ENCODE results near the gene ARID3C. TPM values are rescaled to one million over a fixed set of nuclear protein-coding genes. Genes with fewer than 3 reads are reported as not detected.

ARID3C gene
- total RNA-seq (2013; cell fraction: nucleolus; rRNA removed), result 0.38 TPM in 1 of 2 replicates, not detected in the other
- total RNA-seq (2014; rRNA removed) (not detected in 2 replicates), total RNA-seq (2014; rRNA removed; fragmentation: Illumina TruSeq; extraction: Trizol) (not detected in 2 replicates), total RNA-seq (2021) (0.24 TPM in 1 of 2 replicates, not detected in the other), polyA plus RNA-seq (2011; rRNA removed) (not detected in 2 replicates), polyA plus RNA-seq (2014; fragmentation: Illumina TruSeq; extraction: Trizol) (not detected in 2 replicates), polyA plus RNA-seq (2014; fragmentation: Nextera tagmentation; extraction: Ambion mirVana) (not detected), polyA plus RNA-seq (2014; rRNA removed) (not detected in 2 replicates), polyA plus RNA-seq (2016; fragmentation: Nextera tagmentation; extraction: Ambion mirVana) (not detected), polyA minus RNA-seq (2011; rRNA and poly(A)+ RNA removed) (not detected in 2 replicates), Bru-seq, nascent RNA (percentile 14 among the genes with signal in this experiment), BruChase-seq, experiment 1, labeled RNA remaining after a 6-hour chase (percentile 25 among the genes with signal in this experiment), BruChase-seq, experiment 2, labeled RNA remaining after a 2-hour chase (not detected)
- polyA plus RNA-seq (2011; ENCODE audit: low read depth), result not detected
- not detected in 2 replicates for polyA plus RNA-seq (2011; cell fraction: cytosol; rRNA removed)
- polyA plus RNA-seq (2011; cell fraction: nucleus; rRNA removed), result 0.07 TPM in 1 of 2 replicates, not detected in the other
- not detected in 2 replicates for polyA plus RNA-seq (2012)
- not detected in 2 replicates for polyA minus RNA-seq (2011; cell fraction: cytosol; rRNA and poly(A)+ RNA removed)
- polyA minus RNA-seq (2011; cell fraction: nucleus; rRNA and poly(A)+ RNA removed), result not detected in 2 replicates
- long read RNA-seq, experiment 1, result 0 reads
- long read RNA-seq, experiment 2, result 0 reads

GRCh38 chr9:34628656-34629490, at the start of gene ARID3C:
Gene ARID3C, minus strand, starts transcription at chr9:34629066. Its CDS starts 1,052 bp downstream, at chr9:34628014.
- ChIA-PET RAD21 (ENCODE audit: unreplicated experiment) (no interaction called here), POLR2A (interaction anchor here (1.5 kb wide), 1 partner anchor 9 kb away, joined by 4 read pairs; the partner anchor contains the start of gene SIGMAR1), CTCF (interaction anchor here (1.2 kb wide), 1 partner anchor 16 kb away, joined by 3 read pairs; no protein-coding TSS in a partner anchor), SMC1A (ENCODE audit: uncharacterized antibody, unreplicated experiment) (interaction anchor here (0.6 kb wide), 1 partner anchor 11 kb away, joined by 3 read pairs; no protein-coding TSS in a partner anchor)
- WGBS (ENCODE audit: insufficient coverage, insufficient replicate concordance, low lambda C conversion rate, missing lambda C conversion rate), result 2% methylated on average over 48 of the region's 69 CpGs
- Histone ChIP-seq H3K79me2 (ENCODE audit: control insufficient read depth, insufficient read depth, low read length) (no peaks in the 10 kb centered on the region), H3K27ac (ENCODE audit: control insufficient read depth, insufficient read depth) (no peak within 1 kb of the TSS), H3K27me3 (replicated peaks in 1 of 2; ENCODE audit: control insufficient read depth in 2 of 2, insufficient read depth in 2 of 2, low read length in 1 of 2) (peaks cover 14 to 19% of the 10 kb centered on the region in 2 experiments), H3K4me3 (peak within 1 kb of the TSS; percentile 32; the same call in 1 of the 2 replicates), H3K4me2 (ENCODE audit: control insufficient read depth, insufficient read depth) (peak within 1 kb of the TSS; percentile 71), H3K9me3 (replicated peaks; ENCODE audit: control insufficient read depth, insufficient read depth, low read length) (no peaks in the 10 kb centered on the region), H3K36me3 (ENCODE audit: control insufficient read depth in 2 of 2, insufficient read depth in 2 of 2, low read length in 1 of 2) (no peaks in the 10 kb centered on the region; a peak in 1 of 4 replicates), H2AFZ (ENCODE audit: control insufficient read depth, low read depth, low read length) (no peak within 1 kb of the TSS; the same call in 1 of the 2 replicates), H3K9ac (ENCODE audit: control insufficient read depth, insufficient read depth, low read length) (no peak within 1 kb of the TSS), H4K20me1 (ENCODE audit: control insufficient read depth, insufficient read depth) (no peaks in the 10 kb centered on the region; the same call in 1 of the 2 replicates), H3K4me1 (ENCODE audit: control insufficient read depth, insufficient read depth, low read length) (peaks cover 4% of the 10 kb centered on the region; the same call in 1 of the 2 replicates)
- DNase-seq (ENCODE audit: low read depth, low spot score), result no peak
- no TSS peak for BruUV-seq (replicated peaks)
- FAIRE-seq, result no peak
- intact Hi-C loops (cut with micrococcal nuclease; ENCODE audit: unreplicated experiment) (no loop called here), in situ Hi-C loops (cut with MboI) (no loop called here)
- ATAC-seq, result peak; percentile 67
- no peak for TF ChIP-seq RAD21 (IDR thresholded peaks at IDR 0.05; ENCODE audit: insufficient read depth, low read depth, low read length)
- no peak for TF ChIP-seq SUPT20H (IDR thresholded peaks at IDR 0.05; ENCODE audit: borderline replicate concordance, control insufficient read depth, low read depth, low read length)
- no peak for TF ChIP-seq JUNB (IDR thresholded peaks at IDR 0.05)
- no peak for TF ChIP-seq ZNF622 (IDR thresholded peaks at IDR 0.05)
- no peak for TF ChIP-seq ZBTB40 (IDR thresholded peaks at IDR 0.05; ENCODE audit: borderline replicate concordance)
- TF ChIP-seq IRF3 (IDR thresholded peaks at IDR 0.05), result no peak
- no peak for TF ChIP-seq BMI1 (IDR thresholded peaks at IDR 0.05; ENCODE audit: borderline replicate concordance)
- TF ChIP-seq MTA2 (IDR thresholded peaks at IDR 0.05; ENCODE audit: low read depth), result no peak
- no peak for TF ChIP-seq POU2F2 (IDR thresholded peaks at IDR 0.05; ENCODE audit: borderline replicate concordance, low read depth, low read length)
- TF ChIP-seq SKIL (IDR thresholded peaks at IDR 0.05; ENCODE audit: low read depth, poor library complexity, severe bottlenecking), result no peak
- 0 out of 3 replicates have a peak, but pooled peaks of 1 of the 2 experiments have one; percentile 24 for TF ChIP-seq EGR1 (IDR thresholded peaks at IDR 0.05; ENCODE audit: borderline replicate concordance in 1 of 2, low read depth in 2 of 2, low read length in 2 of 2)
